GM23248 (cell line): Measurements from ENCODE around the gene DYNC2LI1.

Source experiments
- EZH2 ChIP-seq: fragments of 200-600 bp; sonication (generic); IDR thresholded peaks from 2 replicates; pipeline ENCODE4 v1.6.1; 2018; ENCODE audit warnings: antibody characterized with exemption, mild to moderate bottlenecking; ENCODE audit not compliant: insufficient read depth, poor library complexity, severe bottlenecking
- EZH2phosphoT487 ChIP-seq: fragments of 200-600 bp; sonication (generic); IDR thresholded peaks from 2 replicates; pipeline ENCODE4 v1.6.1; 2018; ENCODE audit warnings: antibody characterized with exemption, moderate library complexity, mild to moderate bottlenecking, low read depth; ENCODE audit not compliant: insufficient read depth

- TF ChIP-seq EZH2 (no peak), EZH2phosphoT487 (no peak)
Measured at GRCh38 chr2:43818761-43819160, 44.9 kb downstream of the DYNC2LI1 start.
